Activated CD4-positive, alpha-beta T cell treated with anti-CD3 and anti-CD28 coated beads, Interleukin-2, amount 10 ng/mL, durations not matched to agents 7 days and 5 days (primary cell): Measurements from ENCODE around the gene IWS1. TPM values are rescaled to one million over a fixed set of nuclear protein-coding genes. Genes with fewer than 3 reads are reported as not detected.

Experiments used
- CTCF ChIA-PET: fragments of 350-600 bp; sonication (Branson Sonifier 250); formaldehyde crosslinking; loops from one replicate; lab custom pipeline; 2021; ENCODE audit warnings: antibody characterized with exemption; lab: Charles Lee
- POLR2A ChIA-PET: fragments of 350-600 bp; sonication (Branson Sonifier 250); formaldehyde crosslinking; loops from one replicate; lab custom pipeline; 2021; ENCODE audit warnings: antibody characterized with exemption; lab: Charles Lee
- DNase-seq: peaks from one replicate; pipeline ENCODE4 v3.0.0-alpha.2; 2020
- H3K27ac Mint-ChIP-seq: one replicate; pipeline ENCODE4 v1.8.0; 2021; ENCODE audit warnings: mild to moderate bottlenecking, moderate library complexity, mixed read lengths
- H3K27me3 Mint-ChIP-seq: one replicate; pipeline ENCODE4 v1.8.0; 2021; ENCODE audit warnings: mixed read lengths
- H3K36me3 Mint-ChIP-seq: one replicate; pipeline ENCODE4 v1.8.0; 2021; ENCODE audit warnings: low read depth, mixed read lengths
- H3K4me1 Mint-ChIP-seq: one replicate; pipeline ENCODE4 v1.8.0; 2021; ENCODE audit warnings: mixed read lengths
- H3K4me3 Mint-ChIP-seq: one replicate; pipeline ENCODE4 v1.8.0; 2021; ENCODE audit warnings: mild to moderate bottlenecking, moderate library complexity, mixed read lengths
- H3K9me3 Mint-ChIP-seq: one replicate; pipeline ENCODE4 v1.8.0; 2021; ENCODE audit warnings: mixed read lengths
- total RNA-seq, 2 experiments: library from RNA; stranded (reverse); gene quantifications; one replicate each; pipeline ENCODE4 v1.2.3, GENCODE V29; 2021

The IWS1 gene
- total RNA-seq, 2 experiments from 2014 or later, result 43.0 to 46.9 TPM

DNA sequence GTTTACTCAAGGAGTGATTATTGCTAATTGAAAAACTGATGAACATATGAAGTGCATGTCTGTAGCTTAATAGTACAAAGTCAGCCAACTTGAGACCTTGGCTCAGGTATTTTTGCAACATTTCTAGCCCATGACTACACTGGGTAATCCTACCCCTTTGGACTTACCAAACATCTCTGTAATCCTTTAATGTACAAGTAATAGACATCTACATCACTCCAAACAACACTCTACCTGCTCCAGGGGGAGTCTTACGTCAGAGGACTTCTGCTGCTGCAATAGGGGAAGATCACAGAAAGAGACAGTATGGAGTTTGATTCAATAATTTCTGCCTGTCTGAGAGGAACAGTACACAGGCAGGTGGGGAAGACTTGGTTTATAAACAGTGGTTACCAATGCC lies 54.0 kb downstream of the IWS1 start:
- Mint-ChIP-seq H3K36me3 (peaks cover 25% of the 10 kb centered on the region), H3K4me1 (no peaks in the 10 kb centered on the region), H3K27ac (no peak overlapping the region), H3K9me3 (peaks cover 11% of the 10 kb centered on the region), H3K4me3 (no peak overlapping the region), H3K27me3 (no peaks in the 10 kb centered on the region)
- CTCF ChIA-PET, result interaction anchor here (0.9 to 1.0 kb wide), 3 partner anchors 9 to 107 kb away, joined by 3 read pairs; no protein-coding TSS in a partner anchor
- POLR2A ChIA-PET, result no interaction called here
- DNase-seq, result no peak

DNA sequence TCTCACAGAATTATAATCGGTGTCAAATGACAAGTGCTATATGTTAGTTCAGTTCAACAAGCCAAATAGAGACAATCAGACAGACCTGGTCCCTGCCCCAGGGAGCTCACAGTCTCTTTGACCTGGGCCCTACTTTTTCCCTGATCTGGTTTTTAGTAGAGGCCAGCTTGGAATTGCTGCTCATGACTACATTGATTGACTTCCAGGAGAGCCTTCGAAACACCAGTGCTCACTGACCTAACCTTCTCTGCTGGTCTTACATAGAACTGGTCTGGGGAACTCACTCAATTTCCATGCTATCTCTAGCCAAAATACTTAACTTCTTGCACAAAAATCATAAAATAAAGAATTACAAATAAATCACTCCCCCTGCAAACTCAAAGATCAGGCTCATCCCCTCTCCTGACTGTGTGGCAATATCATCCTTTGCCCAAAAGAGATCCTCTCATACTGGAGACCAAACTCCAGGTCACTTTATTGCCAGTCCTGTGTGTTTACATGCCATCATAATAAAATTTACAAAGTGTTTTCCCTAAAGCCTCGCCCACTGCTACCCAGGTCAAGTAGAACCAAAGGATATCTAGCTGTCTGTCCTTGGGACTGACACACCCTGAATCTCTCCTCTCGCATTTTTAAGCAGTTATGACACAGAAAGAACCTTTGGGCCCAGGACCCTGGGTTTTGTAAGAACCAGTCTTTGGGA lies 54.9 kb downstream of the IWS1 start:
- H3K27ac Mint-ChIP-seq, result no peak overlapping the region

GRCh38 chr2:127469974-127470373 lies 56.3 kb downstream of the IWS1 start:
- Mint-ChIP-seq H3K27me3 (no peaks in the 10 kb centered on the region), H3K36me3 (peaks cover 13% of the 10 kb centered on the region), H3K27ac (no peak overlapping the region), H3K4me1 (peaks cover 9% of the 10 kb centered on the region), H3K4me3 (no peak overlapping the region), H3K9me3 (peaks cover under 1% of the 10 kb centered on the region)
- ChIA-PET POLR2A (no interaction called here), CTCF (interaction anchor here (1.0 kb wide), 1 partner anchor 11 kb away, joined by 3 read pairs; no protein-coding TSS in a partner anchor)
- no peak for DNase-seq

More for the DNA sequence above, 54.9 kb downstream of the IWS1 start:
- Mint-ChIP-seq H3K4me1 (no peaks in the 10 kb centered on the region), H3K36me3 (peaks cover 25% of the 10 kb centered on the region), H3K4me3 (no peak overlapping the region), H3K9me3 (peaks cover 11% of the 10 kb centered on the region), H3K27me3 (no peaks in the 10 kb centered on the region)
- POLR2A ChIA-PET, result no interaction called here
- no peak for DNase-seq
- CTCF ChIA-PET, result interaction anchor here (0.9 to 1.0 kb wide), 2 partner anchors 11 to 106 kb away, joined by 3 read pairs; no protein-coding TSS in a partner anchor

- no peak for DNase-seq
- ChIA-PET POLR2A (no interaction called here), CTCF (interaction anchor here (1.5 kb wide), 2 partner anchors 10 to 23 kb away, joined by 4 to 5 read pairs; no protein-coding TSS in a partner anchor)
- Mint-ChIP-seq H3K36me3 (peaks cover 13% of the 10 kb centered on the region), H3K4me3 (no peak overlapping the region), H3K27ac (no peak overlapping the region), H3K4me1 (peaks cover 10% of the 10 kb centered on the region), H3K9me3 (no peaks in the 10 kb centered on the region), H3K27me3 (no peaks in the 10 kb centered on the region)
Measured at GRCh38 chr2:127469051-127469450, 57.2 kb downstream of the IWS1 start.

- Mint-ChIP-seq H3K27ac (no peak overlapping the region), H3K4me1 (peaks cover 10% of the 10 kb centered on the region), H3K36me3 (peaks cover 13% of the 10 kb centered on the region), H3K27me3 (no peaks in the 10 kb centered on the region), H3K4me3 (no peak overlapping the region), H3K9me3 (no peaks in the 10 kb centered on the region)
- no peak for DNase-seq
- CTCF ChIA-PET, result interaction anchor here (1.1 kb wide), 1 partner anchor 60 kb away, joined by 3 read pairs; no protein-coding TSS in a partner anchor
- POLR2A ChIA-PET, result no interaction called here
Measured at GRCh38 chr2:127465258-127465657, 61.0 kb downstream of the IWS1 start.

- no peak overlapping the region for H3K27ac Mint-ChIP-seq
- no peak for DNase-seq
Measured at GRCh38 chr2:127464470-127465257, 61.6 kb downstream of the IWS1 start.

GRCh38 chr2:127463155-127463991 lies 62.9 kb downstream of the IWS1 start:
- Mint-ChIP-seq H3K4me3 (no peak overlapping the region), H3K27ac (no peak overlapping the region), H3K9me3 (no peaks in the 10 kb centered on the region), H3K4me1 (peaks cover 10% of the 10 kb centered on the region), H3K27me3 (no peaks in the 10 kb centered on the region), H3K36me3 (peaks cover 6% of the 10 kb centered on the region)
- ChIA-PET CTCF (interaction anchor here (0.5 to 1.7 kb wide), 3 partner anchors 9 to 609 kb away, joined by 3 read pairs; no protein-coding TSS in a partner anchor), POLR2A (no interaction called here)
- no peak for DNase-seq

More at GRCh38 chr2:127464470-127465257, 61.6 kb downstream of the IWS1 start:
- H3K27me3 Mint-ChIP-seq, result no peaks in the 10 kb centered on the region
- CTCF ChIA-PET, result interaction anchor here (1.1 kb wide), 1 partner anchor 59 kb away, joined by 3 read pairs; no protein-coding TSS in a partner anchor
- H3K4me1 Mint-ChIP-seq, result peaks cover 10% of the 10 kb centered on the region
- H3K4me3 Mint-ChIP-seq, result no peak overlapping the region
- POLR2A ChIA-PET, result no interaction called here
- H3K9me3 Mint-ChIP-seq, result no peaks in the 10 kb centered on the region
- H3K36me3 Mint-ChIP-seq, result peaks cover 13% of the 10 kb centered on the region

DNA sequence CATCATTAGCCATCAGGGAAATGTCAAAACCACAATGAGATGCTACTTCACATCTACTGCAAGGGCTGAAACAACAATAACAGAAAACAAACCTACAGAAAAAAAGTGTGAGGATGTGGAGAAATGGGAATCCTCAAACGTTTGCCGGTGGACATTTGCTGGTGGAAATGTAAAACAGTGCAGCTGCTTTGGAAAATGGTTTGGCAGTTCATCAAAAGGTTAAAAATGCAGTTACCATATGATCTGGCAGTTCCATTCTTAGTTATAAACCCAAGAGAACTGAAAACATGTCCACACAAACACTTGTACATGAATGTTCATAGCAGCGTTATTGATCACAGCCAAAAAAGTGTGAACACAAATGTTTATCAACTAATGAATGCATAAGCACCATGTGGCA lies 63.8 kb downstream of the IWS1 start:
- Mint-ChIP-seq H3K36me3 (peaks cover 2% of the 10 kb centered on the region), H3K27ac (no peak overlapping the region), H3K4me1 (peaks cover 10% of the 10 kb centered on the region), H3K9me3 (no peaks in the 10 kb centered on the region), H3K4me3 (no peak overlapping the region), H3K27me3 (no peaks in the 10 kb centered on the region)
- no peak for DNase-seq
- CTCF ChIA-PET, result interaction anchor here (1.1 to 1.7 kb wide), 2 partner anchors 10 kb away, joined by 3 read pairs; no protein-coding TSS in a partner anchor
- POLR2A ChIA-PET, result no interaction called here

GRCh38 chr2:127456960-127457359 lies 69.3 kb downstream of the IWS1 start:
- H3K27ac Mint-ChIP-seq, result no peak overlapping the region
- DNase-seq, result no peak
- H3K9me3 Mint-ChIP-seq, result no peaks in the 10 kb centered on the region
- no peaks in the 10 kb centered on the region for H3K36me3 Mint-ChIP-seq
- H3K4me1 Mint-ChIP-seq, result peaks cover 4% of the 10 kb centered on the region
- H3K4me3 Mint-ChIP-seq, result no peak overlapping the region
- ChIA-PET POLR2A (no interaction called here), CTCF (interaction anchor here (0.5 to 0.6 kb wide), 2 partner anchors 36 to 431 kb away, joined by 3 read pairs; no protein-coding TSS in a partner anchor)
- no peaks in the 10 kb centered on the region for H3K27me3 Mint-ChIP-seq

GRCh38 chr2:127455566-127456493 lies 70.5 kb downstream of the IWS1 start:
- ChIA-PET CTCF (no interaction called here), POLR2A (no interaction called here)
- no peaks in the 10 kb centered on the region for H3K9me3 Mint-ChIP-seq
- no peaks in the 10 kb centered on the region for H3K36me3 Mint-ChIP-seq
- no peak overlapping the region for H3K4me3 Mint-ChIP-seq
- peaks cover 4% of the 10 kb centered on the region for H3K4me1 Mint-ChIP-seq
- no peaks in the 10 kb centered on the region for H3K27me3 Mint-ChIP-seq
- no peak for DNase-seq
- H3K27ac Mint-ChIP-seq, result no peak overlapping the region
